ENCODE measurements around the gene SCARB2. TPM values are rescaled to one million over a fixed set of nuclear protein-coding genes. Genes with fewer than 3 reads are reported as not detected.

The SCARB2 gene
- total RNA-seq, 1 experiment from 2014 or later: 37.6 TPM

- Histone ChIP-seq H4K20me1 (ENCODE audit: insufficient read depth) (no peaks in the 10 kb centered on the region), H3K9me3 (ENCODE audit: insufficient read depth, low read depth) (no peaks in the 10 kb centered on the region), H3F3A (ENCODE audit: insufficient read depth, low read depth) (no peaks in the 10 kb centered on the region), H2AFZ (no peak overlapping the region), H3K9me2 (ENCODE audit: insufficient read depth) (no peaks in the 10 kb centered on the region), H3K27me3 (ENCODE audit: insufficient read depth, low read depth) (no peaks in the 10 kb centered on the region), H3K4me3 (no peak overlapping the region), H3K27ac (no peak overlapping the region), H3K4me2 (no peak overlapping the region), H3K79me2 (ENCODE audit: low read depth) (no peaks in the 10 kb centered on the region), H3K36me3 (ENCODE audit: low read depth) (peaks cover 11% of the 10 kb centered on the region), H3K4me1 (replicated peaks; ENCODE audit: insufficient read depth) (no peaks in the 10 kb centered on the region)
- no peak for DNase-seq
- BruUV-seq (replicated peaks): no TSS peak
- intact Hi-C loops (cut with micrococcal nuclease; ENCODE audit: unreplicated experiment): loop anchor here (5.0 kb wide), 1 partner anchor 329 kb away; no protein-coding TSS in a partner anchor
- CTCF ChIA-PET: interaction anchor here (1.7 kb wide), 1 partner anchor 200 kb away, joined by 5 read pairs; no protein-coding TSS in a partner anchor
- TF ChIP-seq EZH2 (IDR thresholded peaks at IDR 0.05; ENCODE audit: low read depth) (no peak), CTCF (conservative IDR thresholded peaks at IDR 0.05) (no peak)
- POLR2A ChIA-PET (ENCODE audit: unreplicated experiment): interaction anchor here (0.7 kb wide), 1 partner anchor 46 kb away, joined by 3 read pairs; no protein-coding TSS in a partner anchor
These were observed 35.3 kb downstream of the SCARB2 start for GRCh38 chr4:76178296-76178695.

- H3K27me3 ChIP-seq (ENCODE audit: insufficient read depth, low read depth): no peaks in the 10 kb centered on the region
- ChIA-PET POLR2A (ENCODE audit: unreplicated experiment) (interaction anchor here (0.7 kb wide), 1 partner anchor 45 kb away, joined by 3 read pairs; no protein-coding TSS in a partner anchor), CTCF (interaction anchor here (1.7 kb wide), 1 partner anchor 200 kb away, joined by 5 read pairs; no protein-coding TSS in a partner anchor)
- intact Hi-C loops (cut with micrococcal nuclease; ENCODE audit: unreplicated experiment): loop anchor here (5.0 kb wide), 1 partner anchor 330 kb away; no protein-coding TSS in a partner anchor
- TF ChIP-seq EZH2 (IDR thresholded peaks at IDR 0.05; ENCODE audit: low read depth) (no peak), CTCF (conservative IDR thresholded peaks at IDR 0.05) (no peak)
- H3K4me2 ChIP-seq: no peak overlapping the region
- H3K9me3 ChIP-seq (ENCODE audit: insufficient read depth, low read depth): no peaks in the 10 kb centered on the region
- no peaks in the 10 kb centered on the region for H3K4me1 ChIP-seq (replicated peaks; ENCODE audit: insufficient read depth)
- H3K9me2 ChIP-seq (ENCODE audit: insufficient read depth): no peaks in the 10 kb centered on the region
- BruUV-seq (replicated peaks): no TSS peak
- DNase-seq: no peak
- no peak overlapping the region for H3K4me3 ChIP-seq
- no peaks in the 10 kb centered on the region for H4K20me1 ChIP-seq (ENCODE audit: insufficient read depth)
- no peaks in the 10 kb centered on the region for H3K79me2 ChIP-seq (ENCODE audit: low read depth)
- peaks cover 11% of the 10 kb centered on the region for H3K36me3 ChIP-seq (ENCODE audit: low read depth)
- no peak overlapping the region for H3K27ac ChIP-seq
- H2AFZ ChIP-seq: no peak overlapping the region
- no peaks in the 10 kb centered on the region for H3F3A ChIP-seq (ENCODE audit: insufficient read depth, low read depth)
These were observed 35.9 kb downstream of the SCARB2 start for GRCh38 chr4:76177709-76178108.

- intact Hi-C loops (cut with micrococcal nuclease; ENCODE audit: unreplicated experiment): loop anchor here (5.0 kb wide), 1 partner anchor 332 kb away; no protein-coding TSS in a partner anchor
- Histone ChIP-seq H3F3A (ENCODE audit: insufficient read depth, low read depth) (no peaks in the 10 kb centered on the region), H2AFZ (no peak overlapping the region), H3K9me3 (ENCODE audit: insufficient read depth, low read depth) (no peaks in the 10 kb centered on the region), H3K79me2 (ENCODE audit: low read depth) (no peaks in the 10 kb centered on the region), H3K27ac (no peak overlapping the region), H4K20me1 (ENCODE audit: insufficient read depth) (no peaks in the 10 kb centered on the region), H3K27me3 (ENCODE audit: insufficient read depth, low read depth) (no peaks in the 10 kb centered on the region), H3K4me3 (no peak overlapping the region), H3K36me3 (ENCODE audit: low read depth) (peaks cover 11% of the 10 kb centered on the region), H3K4me2 (no peak overlapping the region), H3K9me2 (ENCODE audit: insufficient read depth) (no peaks in the 10 kb centered on the region), H3K4me1 (replicated peaks; ENCODE audit: insufficient read depth) (no peaks in the 10 kb centered on the region)
- no peak for DNase-seq
- POLR2A ChIA-PET (ENCODE audit: unreplicated experiment): interaction anchor here (0.6 kb wide), 1 partner anchor 27 kb away, joined by 8 read pairs; no protein-coding TSS in a partner anchor
- TF ChIP-seq EZH2 (IDR thresholded peaks at IDR 0.05; ENCODE audit: low read depth) (no peak), CTCF (conservative IDR thresholded peaks at IDR 0.05) (no peak)
- CTCF ChIA-PET: no interaction called here
- no TSS peak for BruUV-seq (replicated peaks)
These were observed 38.3 kb downstream of the SCARB2 start for GRCh38 chr4:76175336-76175735.

Data from PC-9 (cell line).